ENCODE results near the gene ITGA8. TPM values are rescaled to one million over a fixed set of nuclear protein-coding genes. Genes with fewer than 3 reads are reported as not detected.

ITGA8 gene
- total RNA-seq, 1 donor from 2014 or later = not detected

DNA sequence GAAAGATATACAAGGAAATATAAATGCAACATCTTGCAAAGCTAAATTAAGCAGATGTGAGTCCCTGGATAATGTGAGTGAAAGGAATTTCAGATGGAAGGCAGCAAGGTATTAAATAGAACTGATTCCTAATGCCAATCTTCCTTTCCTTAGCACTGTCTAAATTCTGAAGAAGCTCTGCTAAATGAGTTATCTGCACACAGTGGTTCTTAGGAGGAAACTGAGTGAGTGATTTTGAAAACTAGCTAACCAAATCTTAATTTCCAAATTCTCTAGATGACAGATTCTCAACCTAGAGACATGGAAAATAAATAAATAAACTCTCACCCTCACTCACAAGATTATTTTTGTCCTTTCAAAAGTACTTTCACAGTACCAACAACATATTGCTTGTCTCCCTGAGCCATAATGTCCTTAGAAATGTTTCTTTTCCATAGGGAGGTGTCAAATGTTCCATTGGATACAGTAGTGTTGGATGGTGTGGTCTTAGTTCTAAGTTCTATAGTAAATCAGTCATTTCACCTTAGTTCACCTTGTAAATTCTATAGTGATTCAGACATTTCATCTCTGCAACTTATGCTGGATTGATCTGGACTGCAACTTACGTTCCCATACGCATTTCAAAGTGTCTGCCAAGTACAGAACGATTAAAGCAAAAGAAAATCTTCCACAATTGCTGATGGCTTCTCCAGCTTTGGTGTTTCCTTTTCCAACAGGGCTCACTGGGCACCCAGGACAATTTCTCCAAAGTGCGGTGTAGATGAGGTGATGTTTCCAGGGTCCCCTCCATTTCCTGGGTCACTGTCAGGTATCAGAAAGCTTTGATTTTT lies 203.3 kb downstream of the ITGA8 start:
- intact Hi-C loops (cut with micrococcal nuclease) = no loop called here
- no peaks in the 10 kb centered on the region for H3K9me3 Mint-ChIP-seq
- DNase-seq (ENCODE audit: low spot score) = no peak
- H3K4me1 Mint-ChIP-seq (ENCODE audit: low read depth) = peaks cover 7% of the 10 kb centered on the region
- no peaks in the 10 kb centered on the region for H3K36me3 Mint-ChIP-seq (ENCODE audit: low read depth)
- H3K27me3 Mint-ChIP-seq (ENCODE audit: insufficient read depth) = peaks cover 2% of the 10 kb centered on the region
- no peak overlapping the region for H3K27ac Mint-ChIP-seq
- H3K4me3 Mint-ChIP-seq = no peak overlapping the region

DNA sequence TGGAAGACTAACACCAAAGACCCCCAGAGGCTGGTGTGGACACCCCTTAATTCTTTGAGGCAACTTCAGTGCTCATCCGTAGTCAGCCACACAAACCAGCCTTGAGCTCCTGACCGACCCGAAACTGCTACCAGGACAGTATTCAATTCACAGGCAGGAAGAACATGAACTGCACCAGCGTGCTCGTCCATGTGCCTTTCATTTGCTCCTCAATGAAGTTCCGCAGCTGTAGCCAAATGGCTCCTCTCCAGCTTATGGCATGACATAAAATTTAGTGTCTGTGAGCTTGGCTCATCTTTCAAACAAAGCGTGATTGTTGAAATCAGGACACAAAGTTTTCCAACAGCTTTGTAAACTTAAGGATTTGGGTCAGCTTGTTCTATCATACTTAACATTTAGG lies 204.5 kb downstream of the ITGA8 start:
- H3K27me3 Mint-ChIP-seq (ENCODE audit: insufficient read depth) = no peaks in the 10 kb centered on the region
- H3K4me3 Mint-ChIP-seq = no peak overlapping the region

DNA sequence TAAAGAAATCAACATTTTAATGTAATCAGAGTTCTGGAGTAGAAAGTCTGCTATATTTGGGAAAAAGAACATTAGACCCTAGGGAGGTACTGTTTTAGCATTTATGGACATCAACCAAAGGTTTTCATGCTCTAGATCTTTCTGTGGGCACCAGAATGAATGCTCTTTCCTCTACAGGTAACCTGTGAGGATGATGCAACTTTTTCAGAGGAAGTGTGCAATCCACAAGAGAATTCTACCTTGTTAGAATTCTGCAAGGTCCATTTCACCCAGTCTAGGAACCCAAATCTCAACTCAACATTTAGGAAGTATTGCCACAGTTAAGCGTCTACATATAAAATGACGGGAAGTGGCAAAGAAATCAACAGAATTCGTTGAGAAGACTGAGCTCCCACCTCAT lies 208.8 kb downstream of the ITGA8 start:
- H3K27me3 Mint-ChIP-seq (ENCODE audit: insufficient read depth) = peaks cover 2% of the 10 kb centered on the region
- no peak for DNase-seq (ENCODE audit: low spot score)
- no peak overlapping the region for H3K4me3 Mint-ChIP-seq
- H3K9me3 Mint-ChIP-seq = no peaks in the 10 kb centered on the region
- intact Hi-C loops (cut with micrococcal nuclease) = no loop called here
- H3K27ac Mint-ChIP-seq = no peak overlapping the region
- H3K4me1 Mint-ChIP-seq (ENCODE audit: low read depth) = no peaks in the 10 kb centered on the region
- H3K36me3 Mint-ChIP-seq (ENCODE audit: low read depth) = no peaks in the 10 kb centered on the region

More for the DNA sequence above, 204.5 kb downstream of the ITGA8 start:
- no peaks in the 10 kb centered on the region for H3K9me3 Mint-ChIP-seq
- no peak overlapping the region for H3K27ac Mint-ChIP-seq
- no peak for DNase-seq (ENCODE audit: low spot score)
- no peaks in the 10 kb centered on the region for H3K36me3 Mint-ChIP-seq (ENCODE audit: low read depth)
- intact Hi-C loops (cut with micrococcal nuclease) = no loop called here
- peaks cover 7% of the 10 kb centered on the region for H3K4me1 Mint-ChIP-seq (ENCODE audit: low read depth)

DNA sequence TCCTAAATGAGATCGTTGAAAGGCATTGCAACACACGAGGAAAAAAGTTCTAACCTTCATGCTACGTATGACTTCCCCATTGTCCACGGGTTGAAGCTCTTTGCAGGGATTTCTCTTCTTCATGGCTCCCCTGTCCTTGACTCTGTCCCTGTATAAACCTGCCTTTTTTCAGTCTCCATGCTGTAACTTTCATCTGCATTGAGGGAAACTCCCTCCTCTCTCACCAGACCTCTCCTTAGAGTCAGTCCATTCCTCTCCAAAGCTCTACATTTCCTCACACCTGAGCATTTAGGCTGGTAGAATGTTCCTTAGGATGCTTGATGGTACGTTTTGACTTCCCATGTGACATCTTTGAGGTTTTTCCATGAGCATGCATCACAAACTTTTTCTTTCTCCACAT lies 214.4 kb downstream of the ITGA8 start:
- no peak overlapping the region for H3K27ac Mint-ChIP-seq
- intact Hi-C loops (cut with micrococcal nuclease) = no loop called here

DNA sequence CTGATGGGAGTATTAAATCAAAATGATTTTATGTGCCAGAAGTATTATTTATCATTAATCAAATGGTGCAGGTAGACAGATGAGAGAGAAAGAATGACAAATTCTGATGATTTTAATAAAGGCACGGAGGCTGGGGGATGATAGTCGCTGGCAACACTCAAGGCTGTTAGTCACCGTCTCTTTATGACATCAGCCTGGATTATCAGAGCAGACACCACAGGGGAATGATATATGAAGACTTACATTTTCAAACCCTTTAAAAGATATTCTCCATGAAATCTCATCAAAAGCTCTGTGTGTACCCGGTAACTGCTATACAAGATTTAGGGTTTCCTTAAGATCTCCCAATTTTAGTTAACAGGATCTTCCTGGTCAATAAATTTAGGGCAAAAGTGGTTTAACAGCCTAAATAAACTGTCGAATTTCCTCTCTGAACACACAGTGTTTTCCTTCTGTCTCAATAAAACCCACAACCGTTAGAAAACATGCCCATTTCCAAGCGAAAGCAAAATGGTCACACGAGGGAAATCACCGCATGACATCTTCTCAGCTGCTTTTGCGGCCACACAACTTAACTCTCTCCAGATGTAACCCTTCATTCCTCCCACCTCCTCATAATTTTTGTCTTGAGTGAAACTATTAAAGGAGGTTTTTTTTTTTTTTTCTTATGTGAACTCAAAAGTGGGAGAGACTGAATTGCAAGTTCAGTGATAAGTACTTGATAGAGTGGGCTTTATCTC lies 215.5 kb downstream of the ITGA8 start:
- Mint-ChIP-seq H3K4me3 (no peak overlapping the region), H3K27me3 (ENCODE audit: insufficient read depth) (peaks cover 13% of the 10 kb centered on the region), H3K9me3 (peaks cover 3% of the 10 kb centered on the region), H3K36me3 (ENCODE audit: low read depth) (no peaks in the 10 kb centered on the region), H3K4me1 (ENCODE audit: low read depth) (peaks cover 11% of the 10 kb centered on the region), H3K27ac (no peak overlapping the region)
- intact Hi-C loops (cut with micrococcal nuclease) = no loop called here
- no peak for DNase-seq (ENCODE audit: low spot score)

More for the DNA sequence above, 214.4 kb downstream of the ITGA8 start:
- no peak for DNase-seq (ENCODE audit: low spot score)
- Mint-ChIP-seq H3K27me3 (ENCODE audit: insufficient read depth) (peaks cover 13% of the 10 kb centered on the region), H3K4me3 (no peak overlapping the region), H3K36me3 (ENCODE audit: low read depth) (no peaks in the 10 kb centered on the region), H3K9me3 (peaks cover 3% of the 10 kb centered on the region), H3K4me1 (ENCODE audit: low read depth) (peaks cover 11% of the 10 kb centered on the region)

DNA sequence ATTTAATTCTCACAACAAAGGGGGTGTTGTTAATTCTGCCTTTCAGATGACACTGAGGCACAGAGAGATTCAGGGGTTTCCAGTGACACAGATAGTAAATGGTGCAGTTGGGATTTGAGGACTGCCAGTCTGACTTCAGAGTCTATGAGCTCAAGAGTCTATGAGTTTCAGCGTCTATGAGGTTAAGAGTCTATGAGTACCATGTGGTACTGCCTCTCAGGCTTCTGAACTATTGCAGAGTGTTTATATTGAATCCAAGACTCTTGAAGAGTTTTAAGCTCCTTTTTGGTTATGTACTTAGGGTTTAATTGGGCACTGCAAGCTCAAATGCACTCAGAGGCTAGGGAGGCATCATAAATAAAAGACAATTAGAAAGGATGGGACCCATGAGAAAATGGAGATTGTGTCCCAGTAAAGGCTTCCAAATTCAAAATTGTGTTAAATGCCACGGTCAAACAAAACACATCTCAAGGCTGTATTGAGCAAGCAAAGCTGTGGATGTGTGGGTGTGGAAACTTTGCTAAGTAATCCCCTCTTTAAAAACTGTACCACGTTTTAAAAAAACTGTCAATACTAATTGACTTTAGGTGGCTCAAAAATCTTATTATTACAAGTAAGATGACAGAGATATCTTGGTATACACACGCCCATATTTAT lies 224.7 kb downstream of the ITGA8 start:
- H3K4me3 Mint-ChIP-seq = no peak overlapping the region
- intact Hi-C loops (cut with micrococcal nuclease) = no loop called here
- H3K36me3 Mint-ChIP-seq (ENCODE audit: low read depth) = no peaks in the 10 kb centered on the region
- H3K27me3 Mint-ChIP-seq (ENCODE audit: insufficient read depth) = peaks cover 2% of the 10 kb centered on the region
- no peak overlapping the region for H3K27ac Mint-ChIP-seq
- no peaks in the 10 kb centered on the region for H3K4me1 Mint-ChIP-seq (ENCODE audit: low read depth)
- H3K9me3 Mint-ChIP-seq = no peaks in the 10 kb centered on the region
- no peak for DNase-seq (ENCODE audit: low spot score)

DNA sequence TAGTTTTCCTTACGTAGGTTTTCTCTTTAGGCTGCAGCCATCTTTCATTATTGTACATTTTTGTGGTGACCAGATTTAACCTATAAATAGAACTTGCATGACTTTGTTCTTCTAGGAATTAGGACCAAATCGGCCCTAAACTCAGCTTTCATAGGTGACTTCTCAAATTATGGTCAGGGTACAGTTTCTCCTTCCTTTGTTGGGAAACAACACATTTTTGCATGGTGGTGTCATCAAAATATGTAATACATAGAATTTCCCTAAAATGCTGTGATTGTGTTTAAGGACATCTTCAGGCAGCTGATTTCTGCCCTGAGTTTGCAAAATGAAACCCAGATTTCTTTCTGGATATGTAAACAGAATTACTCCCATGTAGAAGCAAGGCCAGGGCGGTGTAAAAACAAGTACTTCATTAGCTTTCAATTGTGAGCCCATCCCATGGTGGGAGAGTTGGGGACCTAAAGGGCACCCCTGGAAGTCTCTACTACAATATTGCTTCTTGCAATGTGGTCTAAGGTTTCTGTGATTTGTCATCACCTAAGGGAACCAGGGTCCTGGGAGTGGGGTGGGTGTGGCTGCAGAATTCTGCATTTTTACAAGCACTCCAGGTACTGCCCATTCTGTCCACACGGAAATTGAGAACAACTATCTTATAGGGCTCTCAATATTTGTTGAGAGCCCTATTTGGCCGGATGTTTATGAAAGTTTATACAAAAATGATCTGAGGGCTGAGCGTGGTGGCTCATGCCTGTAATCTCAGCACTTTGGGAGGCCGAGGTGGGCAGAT lies 227.7 kb downstream of the ITGA8 start:
- no peaks in the 10 kb centered on the region for H3K4me1 Mint-ChIP-seq (ENCODE audit: low read depth)
- H3K4me3 Mint-ChIP-seq = no peak overlapping the region
- intact Hi-C loops (cut with micrococcal nuclease) = no loop called here
- peaks cover 2% of the 10 kb centered on the region for H3K27me3 Mint-ChIP-seq (ENCODE audit: insufficient read depth)
- DNase-seq (ENCODE audit: low spot score) = no peak
- H3K9me3 Mint-ChIP-seq = no peaks in the 10 kb centered on the region
- H3K27ac Mint-ChIP-seq = no peak overlapping the region
- H3K36me3 Mint-ChIP-seq (ENCODE audit: low read depth) = no peaks in the 10 kb centered on the region

DNA sequence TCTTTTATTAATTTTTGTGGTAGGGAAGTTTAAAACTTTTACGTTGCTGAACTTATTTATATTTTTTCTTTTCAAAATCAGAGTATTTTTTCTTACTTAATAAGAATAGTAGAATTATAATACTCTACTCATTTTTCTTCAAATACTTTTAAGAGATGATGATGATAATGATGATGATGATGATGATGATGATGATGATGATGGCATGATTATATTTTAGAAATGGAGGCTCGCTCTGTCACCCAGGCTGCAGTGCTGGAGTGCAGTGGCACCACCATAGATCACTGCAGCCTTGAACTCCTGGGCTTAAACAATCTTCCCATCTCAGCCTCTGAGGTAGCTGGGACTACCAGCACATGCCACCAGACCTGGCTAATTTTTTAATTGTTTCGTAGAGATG lies 230.3 kb downstream of the ITGA8 start:
- Mint-ChIP-seq H3K27me3 (ENCODE audit: insufficient read depth) (peaks cover 5% of the 10 kb centered on the region), H3K27ac (no peak overlapping the region), H3K9me3 (no peaks in the 10 kb centered on the region), H3K4me1 (ENCODE audit: low read depth) (no peaks in the 10 kb centered on the region), H3K36me3 (ENCODE audit: low read depth) (no peaks in the 10 kb centered on the region), H3K4me3 (no peak overlapping the region)
- intact Hi-C loops (cut with micrococcal nuclease) = no loop called here
- DNase-seq (ENCODE audit: low spot score) = no peak

DNA sequence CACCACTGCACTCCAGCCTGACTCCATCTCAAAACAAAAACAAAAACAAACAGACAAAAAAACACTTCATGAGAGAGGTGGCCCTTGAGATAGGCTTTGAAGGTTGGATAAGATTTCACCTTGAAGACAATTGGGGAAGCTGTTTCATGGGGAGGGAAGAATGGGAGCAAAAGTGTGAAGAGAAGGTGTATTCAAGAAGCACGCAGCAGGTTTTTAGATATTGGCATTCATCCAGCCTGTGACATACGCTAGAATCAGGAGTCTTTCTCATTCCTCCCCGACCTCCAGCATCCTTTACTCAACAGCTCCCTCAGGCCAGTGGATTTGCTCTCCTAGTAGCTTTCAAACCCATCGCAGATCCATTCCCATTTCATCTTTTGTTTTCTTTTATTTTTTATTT lies 232.3 kb downstream of the ITGA8 start:
- no peak for DNase-seq (ENCODE audit: low spot score)
- H3K4me1 Mint-ChIP-seq (ENCODE audit: low read depth) = no peaks in the 10 kb centered on the region
- no peaks in the 10 kb centered on the region for H3K36me3 Mint-ChIP-seq (ENCODE audit: low read depth)
- no peaks in the 10 kb centered on the region for H3K9me3 Mint-ChIP-seq
- H3K27ac Mint-ChIP-seq = no peak overlapping the region
- no peak overlapping the region for H3K4me3 Mint-ChIP-seq
- H3K27me3 Mint-ChIP-seq (ENCODE audit: insufficient read depth) = peaks cover 2% of the 10 kb centered on the region
- intact Hi-C loops (cut with micrococcal nuclease) = no loop called here

DNA sequence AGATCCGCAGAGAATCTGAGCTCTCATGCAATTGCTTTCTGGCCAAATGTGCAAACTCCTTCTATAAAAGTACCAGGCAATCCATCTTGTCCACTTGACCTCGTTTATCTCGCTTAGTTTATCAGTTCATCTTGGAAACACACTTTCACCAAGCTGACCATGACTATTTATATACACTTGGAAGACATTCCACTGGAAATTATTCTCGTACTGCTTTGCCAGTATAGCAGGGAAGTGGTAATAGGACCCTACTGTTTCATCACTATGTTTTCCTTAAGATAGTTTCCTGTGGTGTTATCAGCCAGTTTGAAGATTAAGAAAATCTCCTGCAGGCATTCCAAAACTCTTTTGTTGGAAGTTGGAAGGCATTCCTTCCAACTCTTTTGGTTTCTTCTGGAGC lies 233.3 kb downstream of the ITGA8 start:
- no peaks in the 10 kb centered on the region for H3K36me3 Mint-ChIP-seq (ENCODE audit: low read depth)
- H3K27ac Mint-ChIP-seq = no peak overlapping the region
- peaks cover 5% of the 10 kb centered on the region for H3K27me3 Mint-ChIP-seq (ENCODE audit: insufficient read depth)
- no peaks in the 10 kb centered on the region for H3K4me1 Mint-ChIP-seq (ENCODE audit: low read depth)
- intact Hi-C loops (cut with micrococcal nuclease) = no loop called here
- H3K9me3 Mint-ChIP-seq = no peaks in the 10 kb centered on the region
- DNase-seq (ENCODE audit: low spot score) = no peak
- H3K4me3 Mint-ChIP-seq = no peak overlapping the region

DNA sequence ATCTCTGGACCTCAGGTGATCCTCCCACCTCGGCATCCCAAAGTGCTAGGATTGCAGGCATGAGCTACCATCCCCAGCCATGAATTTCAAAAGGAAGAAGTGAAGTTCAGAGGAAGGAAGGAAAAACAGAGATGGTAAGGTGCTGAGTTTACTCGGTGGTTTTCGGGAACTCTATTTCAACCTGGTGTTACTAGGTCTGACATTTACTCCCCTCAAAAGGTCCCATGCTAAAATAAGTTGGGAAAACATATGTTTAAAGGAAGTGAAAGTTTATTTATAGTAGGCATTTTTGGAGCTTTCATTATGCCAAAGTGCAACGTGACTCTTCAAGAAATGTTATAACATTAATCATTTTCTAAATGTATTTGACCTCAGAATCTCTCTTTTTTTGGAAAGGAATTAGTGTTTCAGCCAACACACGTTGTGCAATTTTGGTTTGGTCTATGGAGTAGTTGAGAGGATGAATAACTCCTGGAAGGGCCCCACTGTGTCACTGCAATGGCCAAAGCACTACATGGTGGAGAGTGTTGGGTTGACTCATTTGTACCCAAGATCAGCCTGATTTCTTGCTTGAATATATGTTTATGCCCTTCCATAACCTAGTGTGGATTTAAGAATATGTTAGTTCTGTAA lies 233.9 kb downstream of the ITGA8 start:
- Mint-ChIP-seq H3K27ac (no peak overlapping the region), H3K4me3 (no peak overlapping the region), H3K9me3 (no peaks in the 10 kb centered on the region), H3K27me3 (ENCODE audit: insufficient read depth) (peaks cover 7% of the 10 kb centered on the region), H3K4me1 (ENCODE audit: low read depth) (no peaks in the 10 kb centered on the region), H3K36me3 (ENCODE audit: low read depth) (no peaks in the 10 kb centered on the region)
- no peak for DNase-seq (ENCODE audit: low spot score)
- intact Hi-C loops (cut with micrococcal nuclease) = no loop called here

DNA sequence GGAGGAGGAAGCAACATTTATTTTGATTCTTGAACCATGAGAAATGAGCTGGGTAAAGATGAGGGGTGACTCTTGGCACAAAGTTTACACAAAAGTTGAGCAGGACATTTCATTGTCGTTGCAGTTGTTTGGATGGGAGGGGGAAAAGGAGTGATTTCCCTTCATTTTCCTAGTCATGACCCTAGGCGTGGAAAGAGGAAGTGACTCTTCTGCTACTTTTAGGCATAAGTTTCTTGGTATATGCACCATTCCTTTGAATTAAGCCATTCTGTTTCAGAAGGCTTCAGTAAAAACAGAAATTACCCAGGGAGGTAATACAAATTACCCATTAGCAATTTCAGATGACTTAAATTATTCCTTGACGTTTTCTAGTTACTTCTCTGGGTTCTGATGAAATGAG lies 234.7 kb downstream of the ITGA8 start:
- H3K27me3 Mint-ChIP-seq (ENCODE audit: insufficient read depth) = peaks cover 7% of the 10 kb centered on the region
- no peak overlapping the region for H3K4me3 Mint-ChIP-seq
- H3K4me1 Mint-ChIP-seq (ENCODE audit: low read depth) = no peaks in the 10 kb centered on the region
- no peaks in the 10 kb centered on the region for H3K9me3 Mint-ChIP-seq
- no peak overlapping the region for H3K27ac Mint-ChIP-seq
- H3K36me3 Mint-ChIP-seq (ENCODE audit: low read depth) = no peaks in the 10 kb centered on the region
- intact Hi-C loops (cut with micrococcal nuclease) = no loop called here
- no peak for DNase-seq (ENCODE audit: low spot score)
